ENCODE results near the gene PRORP. TPM values are rescaled to one million over a fixed set of nuclear protein-coding genes. Genes with fewer than 3 reads are reported as not detected.
"Not testable (repeated sequence)": the region's sequence is repeated elsewhere in the genome, so short reads cannot be mapped to it uniquely, and the experiment has no call there.

Gene PRORP
- total RNA-seq, 1 experiment from 2014 or later: 44.1 TPM

DNA sequence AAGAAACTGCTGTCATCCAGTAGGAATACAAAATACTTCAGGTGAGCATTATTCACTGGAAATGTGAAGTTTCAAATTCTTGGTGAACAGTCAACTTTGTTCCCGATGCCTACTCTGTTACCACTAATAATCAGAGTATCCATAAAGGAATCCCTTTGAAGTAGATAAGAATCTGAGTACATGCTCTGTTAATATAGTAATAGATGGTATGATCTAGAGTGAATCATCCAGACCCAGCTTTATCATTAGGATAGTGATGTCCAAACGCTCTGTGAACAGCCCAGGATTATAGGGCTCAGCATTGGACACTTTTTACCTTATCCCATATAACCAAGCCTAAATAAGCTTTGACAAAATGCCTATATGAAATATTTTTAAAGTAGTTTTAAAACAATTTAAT lies 33.8 kb upstream of the PRORP start (continued):
- TF ChIP-seq ZNF121 (CRISPR knock-in tag; IDR thresholded peaks at IDR 0.05) (no peak), PRRX2 (CRISPR knock-in tag; IDR thresholded peaks at IDR 0.05) (no peak), ZNF232 (CRISPR knock-in tag; IDR thresholded peaks at IDR 0.05) (no peak)
- TF ChIP-seq, protein P1, sequence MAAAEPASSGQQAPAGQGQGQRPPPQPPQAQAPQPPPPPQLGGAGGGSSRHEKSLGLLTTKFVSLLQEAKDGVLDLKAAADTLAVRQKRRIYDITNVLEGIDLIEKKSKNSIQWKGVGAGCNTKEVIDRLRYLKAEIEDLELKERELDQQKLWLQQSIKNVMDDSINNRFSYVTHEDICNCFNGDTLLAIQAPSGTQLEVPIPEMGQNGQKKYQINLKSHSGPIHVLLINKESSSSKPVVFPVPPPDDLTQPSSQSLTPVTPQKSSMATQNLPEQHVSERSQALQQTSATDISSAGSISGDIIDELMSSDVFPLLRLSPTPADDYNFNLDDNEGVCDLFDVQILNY (CRISPR knock-in tag; IDR thresholded peaks at IDR 0.05): no peak

DNA sequence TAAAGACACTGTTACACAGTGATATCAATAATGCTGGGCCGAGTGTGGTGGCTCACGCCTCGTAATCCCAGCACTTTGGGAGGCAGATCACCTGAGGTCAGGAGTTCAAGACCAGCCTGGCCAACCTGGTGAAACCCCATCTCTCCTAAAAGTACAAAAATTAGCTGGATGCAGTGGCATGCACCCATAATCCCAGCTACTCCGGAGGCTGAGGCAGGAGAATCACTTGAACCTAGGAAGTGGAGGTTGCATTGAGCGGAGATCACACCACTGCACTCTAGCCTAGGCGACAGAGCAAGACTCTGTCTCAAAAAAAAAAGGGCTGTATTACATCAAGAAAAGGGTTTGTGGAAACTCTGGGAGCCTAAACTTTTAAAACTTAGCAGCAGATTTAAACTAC lies 27.7 kb upstream of the PRORP start:
- H3K27ac Mint-ChIP-seq; H3K4me1 Mint-ChIP-seq; H3K27me3 Mint-ChIP-seq (ENCODE audit: low read depth); ATAC-seq; H3K4me3 Mint-ChIP-seq; POLR2A ChIA-PET; H3K9me3 Mint-ChIP-seq; DNase-seq (ENCODE audit: low spot score): not testable (repeated sequence)
- CTCF ChIA-PET: interaction anchor here (0.7 kb wide), 1 partner anchor 516 kb away, joined by 3 read pairs; no protein-coding TSS in a partner anchor
- peaks cover 54% of the 10 kb centered on the region for H3K36me3 Mint-ChIP-seq

DNA sequence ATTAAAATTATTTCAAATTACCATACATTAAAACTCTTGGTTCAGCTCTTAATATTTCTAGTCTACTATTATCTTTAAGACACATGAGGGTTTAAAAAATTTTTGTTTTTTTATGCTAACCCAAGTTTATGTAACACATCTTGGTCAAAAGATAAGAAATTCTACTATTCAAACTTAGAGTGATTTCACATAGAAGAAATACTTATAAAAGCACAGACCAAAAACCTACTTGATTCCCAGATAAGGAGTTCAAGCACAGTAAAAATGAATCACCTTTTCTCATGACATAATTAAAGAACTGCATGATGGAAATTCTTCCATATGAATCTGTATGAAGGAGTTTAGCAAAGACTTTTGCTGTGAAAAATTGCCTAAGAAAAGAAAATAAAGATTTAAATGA lies 14.5 kb upstream of the PRORP start:
- peaks cover 10% of the 10 kb centered on the region for H3K4me1 Mint-ChIP-seq
- peaks cover 46% of the 10 kb centered on the region for H3K36me3 Mint-ChIP-seq
- TF ChIP-seq RORB (CRISPR knock-in tag; IDR thresholded peaks at IDR 0.05) (no peak), SOX15 (CRISPR knock-in tag; IDR thresholded peaks at IDR 0.05) (no peak), ATF1 (CRISPR knock-in tag; IDR thresholded peaks at IDR 0.05) (no peak), ZNF671 (CRISPR knock-in tag; IDR thresholded peaks at IDR 0.05) (no peak), NFYB (CRISPR knock-in tag; conservative IDR thresholded peaks at IDR 0.05; ENCODE audit: low read depth) (no peak), ZNF416 (CRISPR knock-in tag; IDR thresholded peaks at IDR 0.05) (no peak), CBFB (CRISPR knock-in tag; IDR thresholded peaks at IDR 0.05; ENCODE audit: low read depth) (no peak), FOXP1 (CRISPR knock-in tag; IDR thresholded peaks at IDR 0.05; ENCODE audit: borderline replicate concordance) (no peak), ZNF232 (CRISPR knock-in tag; IDR thresholded peaks at IDR 0.05) (no peak), MXD4 (CRISPR knock-in tag; IDR thresholded peaks at IDR 0.05; ENCODE audit: borderline replicate concordance) (no peak), JUN (CRISPR knock-in tag; IDR thresholded peaks at IDR 0.05) (no peak)
- TF ChIP-seq, protein P2, sequence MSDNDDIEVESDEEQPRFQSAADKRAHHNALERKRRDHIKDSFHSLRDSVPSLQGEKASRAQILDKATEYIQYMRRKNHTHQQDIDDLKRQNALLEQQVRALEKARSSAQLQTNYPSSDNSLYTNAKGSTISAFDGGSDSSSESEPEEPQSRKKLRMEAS (CRISPR knock-in tag; IDR thresholded peaks at IDR 0.05): no peak
- TF ChIP-seq, protein P3, sequence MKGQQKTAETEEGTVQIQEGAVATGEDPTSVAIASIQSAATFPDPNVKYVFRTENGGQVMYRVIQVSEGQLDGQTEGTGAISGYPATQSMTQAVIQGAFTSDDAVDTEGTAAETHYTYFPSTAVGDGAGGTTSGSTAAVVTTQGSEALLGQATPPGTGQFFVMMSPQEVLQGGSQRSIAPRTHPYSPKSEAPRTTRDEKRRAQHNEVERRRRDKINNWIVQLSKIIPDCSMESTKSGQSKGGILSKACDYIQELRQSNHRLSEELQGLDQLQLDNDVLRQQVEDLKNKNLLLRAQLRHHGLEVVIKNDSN (CRISPR knock-in tag; IDR thresholded peaks at IDR 0.05): no peak
- TF ChIP-seq, protein P4, sequence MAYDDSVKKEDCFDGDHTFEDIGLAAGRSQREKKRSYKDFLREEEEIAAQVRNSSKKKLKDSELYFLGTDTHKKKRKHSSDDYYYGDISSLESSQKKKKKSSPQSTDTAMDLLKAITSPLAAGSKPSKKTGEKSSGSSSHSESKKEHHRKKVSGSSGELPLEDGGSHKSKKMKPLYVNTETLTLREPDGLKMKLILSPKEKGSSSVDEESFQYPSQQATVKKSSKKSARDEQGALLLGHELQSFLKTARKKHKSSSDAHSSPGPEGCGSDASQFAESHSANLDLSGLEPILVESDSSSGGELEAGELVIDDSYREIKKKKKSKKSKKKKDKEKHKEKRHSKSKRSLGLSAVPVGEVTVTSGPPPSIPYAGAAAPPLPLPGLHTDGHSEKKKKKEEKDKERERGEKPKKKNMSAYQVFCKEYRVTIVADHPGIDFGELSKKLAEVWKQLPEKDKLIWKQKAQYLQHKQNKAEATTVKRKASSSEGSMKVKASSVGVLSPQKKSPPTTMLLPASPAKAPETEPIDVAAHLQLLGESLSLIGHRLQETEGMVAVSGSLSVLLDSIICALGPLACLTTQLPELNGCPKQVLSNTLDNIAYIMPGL (CRISPR knock-in tag; IDR thresholded peaks at IDR 0.05): no peak
- TF ChIP-seq, protein P5, sequence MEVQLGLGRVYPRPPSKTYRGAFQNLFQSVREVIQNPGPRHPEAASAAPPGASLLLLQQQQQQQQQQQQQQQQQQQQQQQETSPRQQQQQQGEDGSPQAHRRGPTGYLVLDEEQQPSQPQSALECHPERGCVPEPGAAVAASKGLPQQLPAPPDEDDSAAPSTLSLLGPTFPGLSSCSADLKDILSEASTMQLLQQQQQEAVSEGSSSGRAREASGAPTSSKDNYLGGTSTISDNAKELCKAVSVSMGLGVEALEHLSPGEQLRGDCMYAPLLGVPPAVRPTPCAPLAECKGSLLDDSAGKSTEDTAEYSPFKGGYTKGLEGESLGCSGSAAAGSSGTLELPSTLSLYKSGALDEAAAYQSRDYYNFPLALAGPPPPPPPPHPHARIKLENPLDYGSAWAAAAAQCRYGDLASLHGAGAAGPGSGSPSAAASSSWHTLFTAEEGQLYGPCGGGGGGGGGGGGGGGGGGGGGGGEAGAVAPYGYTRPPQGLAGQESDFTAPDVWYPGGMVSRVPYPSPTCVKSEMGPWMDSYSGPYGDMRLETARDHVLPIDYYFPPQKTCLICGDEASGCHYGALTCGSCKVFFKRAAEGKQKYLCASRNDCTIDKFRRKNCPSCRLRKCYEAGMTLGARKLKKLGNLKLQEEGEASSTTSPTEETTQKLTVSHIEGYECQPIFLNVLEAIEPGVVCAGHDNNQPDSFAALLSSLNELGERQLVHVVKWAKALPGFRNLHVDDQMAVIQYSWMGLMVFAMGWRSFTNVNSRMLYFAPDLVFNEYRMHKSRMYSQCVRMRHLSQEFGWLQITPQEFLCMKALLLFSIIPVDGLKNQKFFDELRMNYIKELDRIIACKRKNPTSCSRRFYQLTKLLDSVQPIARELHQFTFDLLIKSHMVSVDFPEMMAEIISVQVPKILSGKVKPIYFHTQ (CRISPR knock-in tag; IDR thresholded peaks at IDR 0.05): no peak
- TF ChIP-seq, protein P6, sequence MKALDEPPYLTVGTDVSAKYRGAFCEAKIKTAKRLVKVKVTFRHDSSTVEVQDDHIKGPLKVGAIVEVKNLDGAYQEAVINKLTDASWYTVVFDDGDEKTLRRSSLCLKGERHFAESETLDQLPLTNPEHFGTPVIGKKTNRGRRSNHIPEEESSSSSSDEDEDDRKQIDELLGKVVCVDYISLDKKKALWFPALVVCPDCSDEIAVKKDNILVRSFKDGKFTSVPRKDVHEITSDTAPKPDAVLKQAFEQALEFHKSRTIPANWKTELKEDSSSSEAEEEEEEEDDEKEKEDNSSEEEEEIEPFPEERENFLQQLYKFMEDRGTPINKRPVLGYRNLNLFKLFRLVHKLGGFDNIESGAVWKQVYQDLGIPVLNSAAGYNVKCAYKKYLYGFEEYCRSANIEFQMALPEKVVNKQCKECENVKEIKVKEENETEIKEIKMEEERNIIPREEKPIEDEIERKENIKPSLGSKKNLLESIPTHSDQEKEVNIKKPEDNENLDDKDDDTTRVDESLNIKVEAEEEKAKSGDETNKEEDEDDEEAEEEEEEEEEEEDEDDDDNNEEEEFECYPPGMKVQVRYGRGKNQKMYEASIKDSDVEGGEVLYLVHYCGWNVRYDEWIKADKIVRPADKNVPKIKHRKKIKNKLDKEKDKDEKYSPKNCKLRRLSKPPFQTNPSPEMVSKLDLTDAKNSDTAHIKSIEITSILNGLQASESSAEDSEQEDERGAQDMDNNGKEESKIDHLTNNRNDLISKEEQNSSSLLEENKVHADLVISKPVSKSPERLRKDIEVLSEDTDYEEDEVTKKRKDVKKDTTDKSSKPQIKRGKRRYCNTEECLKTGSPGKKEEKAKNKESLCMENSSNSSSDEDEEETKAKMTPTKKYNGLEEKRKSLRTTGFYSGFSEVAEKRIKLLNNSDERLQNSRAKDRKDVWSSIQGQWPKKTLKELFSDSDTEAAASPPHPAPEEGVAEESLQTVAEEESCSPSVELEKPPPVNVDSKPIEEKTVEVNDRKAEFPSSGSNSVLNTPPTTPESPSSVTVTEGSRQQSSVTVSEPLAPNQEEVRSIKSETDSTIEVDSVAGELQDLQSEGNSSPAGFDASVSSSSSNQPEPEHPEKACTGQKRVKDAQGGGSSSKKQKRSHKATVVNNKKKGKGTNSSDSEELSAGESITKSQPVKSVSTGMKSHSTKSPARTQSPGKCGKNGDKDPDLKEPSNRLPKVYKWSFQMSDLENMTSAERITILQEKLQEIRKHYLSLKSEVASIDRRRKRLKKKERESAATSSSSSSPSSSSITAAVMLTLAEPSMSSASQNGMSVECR (CRISPR knock-in tag; IDR thresholded peaks at IDR 0.05; ENCODE audit: borderline replicate concordance): no peak
- TF ChIP-seq, protein P7, sequence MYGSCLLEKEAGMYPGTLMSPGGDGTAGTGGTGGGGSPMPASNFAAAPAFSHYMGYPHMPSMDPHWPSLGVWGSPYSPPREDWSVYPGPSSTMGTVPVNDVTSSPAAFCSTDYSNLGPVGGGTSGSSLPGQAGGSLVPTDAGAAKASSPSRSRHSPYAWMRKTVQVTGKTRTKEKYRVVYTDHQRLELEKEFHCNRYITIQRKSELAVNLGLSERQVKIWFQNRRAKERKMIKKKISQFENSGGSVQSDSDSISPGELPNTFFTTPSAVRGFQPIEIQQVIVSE (CRISPR knock-in tag; IDR thresholded peaks at IDR 0.05; ENCODE audit: borderline replicate concordance): no peak
- no peak overlapping the region for H3K27ac Mint-ChIP-seq
- no peak overlapping the region for H3K4me3 Mint-ChIP-seq
- POLR2A ChIA-PET: no interaction called here
- DNase-seq (ENCODE audit: low spot score) (no peak), ATAC-seq (no peak)
- H3K27me3 Mint-ChIP-seq (ENCODE audit: low read depth): no peaks in the 10 kb centered on the region
- CTCF ChIA-PET: interaction anchor here (0.7 kb wide), 1 partner anchor 14 kb away, joined by 3 read pairs; the partner anchor contains the start of gene PPP2R3C
- H3K9me3 Mint-ChIP-seq: peaks cover 18% of the 10 kb centered on the region

Measured in WTC11 (cell line).